ENCODE results near the gene HRCT1.
"Not testable (repeated sequence)": the region's sequence is repeated elsewhere in the genome, so short reads cannot be mapped to it uniquely, and the experiment has no call there.

Gene HRCT1

DNA sequence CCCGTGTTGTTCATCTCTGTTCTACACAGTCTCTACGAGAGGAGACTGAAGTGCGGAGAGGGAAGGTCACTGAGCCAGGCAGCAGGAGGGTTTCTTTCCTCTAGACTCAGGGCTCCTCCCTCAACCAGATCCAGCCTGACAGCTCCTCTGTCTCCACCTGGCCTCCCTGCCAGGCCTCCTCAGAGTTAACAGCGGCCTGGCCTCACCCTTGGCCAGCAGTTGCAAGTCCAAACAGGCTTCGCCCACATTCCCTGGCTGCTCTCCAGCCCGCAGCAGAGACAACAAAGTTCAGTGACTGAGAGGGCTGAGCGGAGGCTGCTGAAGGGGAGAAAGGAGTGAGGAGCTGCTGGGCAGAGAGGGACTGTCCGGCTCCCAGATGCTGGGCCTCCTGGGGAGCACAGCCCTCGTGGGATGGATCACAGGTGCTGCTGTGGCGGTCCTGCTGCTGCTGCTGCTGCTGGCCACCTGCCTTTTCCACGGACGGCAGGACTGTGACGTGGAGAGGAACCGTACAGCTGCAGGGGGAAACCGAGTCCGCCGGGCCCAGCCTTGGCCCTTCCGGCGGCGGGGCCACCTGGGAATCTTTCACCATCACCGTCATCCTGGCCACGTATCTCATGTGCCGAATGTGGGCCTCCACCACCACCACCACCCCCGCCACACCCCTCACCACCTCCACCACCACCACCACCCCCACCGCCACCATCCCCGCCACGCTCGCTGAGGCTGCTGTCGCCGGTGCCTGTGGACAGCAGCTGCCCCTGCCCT, at the start of gene HRCT1:
Gene HRCT1 (plus strand): TSS at position 291 of the 768 bp plus-strand sequence. CDS start 86 bp downstream, at position 377.
- DNase-seq (ENCODE audit: low spot score) = no peak

DNA sequence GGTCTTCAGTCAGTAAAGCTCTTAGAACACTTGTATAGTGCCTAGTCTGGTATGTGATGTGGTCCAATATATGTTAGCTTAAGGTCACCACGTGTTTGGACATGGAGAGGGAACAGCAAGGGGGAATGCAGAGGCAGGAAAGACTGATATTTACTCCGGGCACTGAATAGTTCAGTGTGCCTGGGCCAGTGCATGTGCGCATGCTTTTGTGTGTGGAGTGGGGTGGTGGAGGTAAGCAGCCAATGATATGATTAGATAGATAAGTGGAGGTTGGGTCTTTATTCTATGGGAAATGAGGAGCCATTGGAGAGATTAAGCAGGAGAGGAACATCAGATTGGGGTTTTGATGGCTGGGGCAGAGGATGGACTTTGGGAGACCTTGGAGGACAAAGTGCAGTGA, 49.8 kb upstream of the HRCT1 start:
- DNase-seq (ENCODE audit: low spot score) = no peak

DNA sequence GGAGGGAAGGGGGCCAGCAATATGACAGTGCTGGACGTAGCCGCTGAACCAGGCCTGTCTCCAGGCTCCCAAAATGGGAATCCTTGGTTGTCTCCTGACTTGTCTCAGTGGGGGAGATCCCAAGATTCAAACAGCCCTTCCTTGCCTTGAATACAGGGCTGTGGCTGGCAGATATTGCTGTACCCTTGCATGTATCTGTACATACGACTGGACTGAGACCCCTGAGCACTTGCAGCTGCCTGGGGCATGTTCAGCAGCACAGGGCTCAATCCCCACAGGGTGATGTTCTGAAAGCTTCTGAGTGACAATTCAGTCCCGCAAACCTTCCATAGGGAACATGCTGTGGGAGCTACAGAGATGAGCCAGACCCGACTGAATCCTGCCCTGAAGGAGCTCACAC, 49.1 kb upstream of the HRCT1 start:
- no peak for DNase-seq (ENCODE audit: low spot score)

DNA sequence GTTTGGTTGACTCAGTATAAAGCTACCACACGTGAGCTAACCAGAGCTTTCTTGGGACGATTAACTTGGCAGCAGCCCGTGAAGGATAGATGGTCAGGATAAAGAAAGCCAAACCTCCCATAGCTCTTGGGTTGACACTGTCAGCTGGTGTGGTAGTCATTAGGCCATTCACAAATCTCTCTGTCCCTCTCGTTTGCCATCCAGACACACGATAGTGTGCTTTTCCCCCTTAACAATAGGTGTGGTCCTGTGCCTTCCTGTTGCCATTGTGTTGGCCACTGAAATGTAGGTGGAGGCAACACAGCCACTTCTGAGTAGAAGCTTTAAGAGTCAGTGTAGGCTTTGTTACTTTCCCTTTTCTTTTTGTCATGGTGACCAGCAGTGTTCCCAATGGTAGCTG, 47.5 kb upstream of the HRCT1 start:
- DNase-seq (ENCODE audit: low spot score) = no peak

DNA sequence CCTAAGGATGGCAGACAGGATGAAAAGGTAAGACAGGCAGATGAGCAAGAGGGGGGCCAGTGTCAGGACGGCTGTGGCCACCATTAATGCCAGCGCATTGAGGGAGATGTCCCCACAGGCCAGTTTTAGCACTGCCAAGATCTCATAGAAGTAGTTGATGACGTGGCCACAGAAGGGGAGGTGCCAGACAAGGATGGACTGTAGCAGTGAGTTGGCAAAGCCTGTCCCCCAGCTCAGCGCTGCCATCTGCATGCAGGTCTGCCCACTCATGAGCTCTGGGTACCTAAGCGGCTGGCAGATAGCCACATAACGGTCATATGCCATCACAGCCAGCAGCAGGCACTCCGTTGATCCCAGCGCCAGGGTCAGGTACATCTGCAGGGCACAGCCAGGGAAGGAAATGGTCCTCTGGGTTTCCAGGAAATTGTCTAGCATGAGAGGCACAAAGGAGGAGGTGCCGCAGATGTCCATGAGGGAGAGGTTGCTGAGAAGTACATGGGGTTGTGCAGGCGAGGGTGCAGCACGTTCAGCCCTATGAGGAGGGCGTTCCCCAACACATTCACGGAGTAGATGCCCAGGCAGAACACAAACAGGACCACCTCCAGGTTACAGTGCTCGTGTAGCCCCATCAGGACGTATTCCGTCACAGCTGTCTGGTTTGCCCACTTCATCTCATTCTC, 46.6 kb upstream of the HRCT1 start:
- DNase-seq (ENCODE audit: low spot score) = peak; percentile 37

DNA sequence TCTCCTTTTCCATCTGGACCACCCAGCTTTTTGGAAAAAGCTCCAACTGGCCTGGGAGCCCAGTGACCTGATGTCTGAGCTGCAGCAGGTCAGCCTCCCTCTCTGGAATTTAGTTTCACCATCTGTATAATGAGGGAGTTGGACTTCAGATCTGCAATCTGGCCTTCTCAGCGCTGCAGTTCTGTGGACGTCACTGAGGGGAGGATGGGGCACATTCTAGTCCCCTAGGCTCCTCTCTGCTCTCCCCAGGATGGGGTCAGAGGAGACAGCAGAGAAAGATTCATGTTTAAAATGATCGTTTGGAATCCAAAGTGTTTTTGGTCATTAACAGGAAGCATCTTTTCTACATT, 46.0 kb upstream of the HRCT1 start:
- DNase-seq (ENCODE audit: low spot score) = no peak

DNA sequence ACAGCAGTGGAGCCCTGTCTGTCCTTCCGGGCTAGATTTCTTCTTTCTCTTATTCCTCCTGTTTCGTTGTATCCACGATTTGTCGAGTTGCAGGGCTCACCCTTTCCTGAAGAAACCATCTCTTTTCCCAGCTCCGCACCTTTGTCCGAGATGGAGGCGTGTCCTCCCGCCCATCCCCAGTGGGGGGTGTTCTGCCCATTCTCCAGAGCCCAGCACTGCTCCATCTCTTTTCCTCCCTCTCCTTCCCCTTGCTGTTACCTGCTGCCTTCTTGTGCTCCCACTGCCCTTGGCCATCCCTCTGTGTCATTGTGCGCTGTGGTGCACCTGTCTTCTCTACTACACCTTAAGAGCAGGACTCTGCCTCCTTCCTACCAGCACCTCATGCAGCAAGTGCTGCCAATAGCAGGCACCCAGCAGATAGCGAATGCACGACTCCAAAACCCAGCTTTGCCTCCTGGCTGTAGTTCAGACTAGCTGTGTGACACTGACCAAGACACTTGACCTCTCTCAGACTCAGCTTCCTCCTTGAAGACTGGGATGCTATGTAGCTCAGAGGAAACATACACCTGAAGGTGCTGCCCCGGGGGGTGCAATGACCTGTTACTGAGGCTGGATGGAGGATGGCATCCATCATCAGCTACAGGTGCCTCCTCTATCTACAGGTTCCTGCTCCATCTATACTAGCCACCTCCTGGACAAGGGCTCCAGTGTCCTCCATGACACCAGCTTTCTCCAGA, 44.7 kb upstream of the HRCT1 start:
- no peak for DNase-seq (ENCODE audit: low spot score)

DNA sequence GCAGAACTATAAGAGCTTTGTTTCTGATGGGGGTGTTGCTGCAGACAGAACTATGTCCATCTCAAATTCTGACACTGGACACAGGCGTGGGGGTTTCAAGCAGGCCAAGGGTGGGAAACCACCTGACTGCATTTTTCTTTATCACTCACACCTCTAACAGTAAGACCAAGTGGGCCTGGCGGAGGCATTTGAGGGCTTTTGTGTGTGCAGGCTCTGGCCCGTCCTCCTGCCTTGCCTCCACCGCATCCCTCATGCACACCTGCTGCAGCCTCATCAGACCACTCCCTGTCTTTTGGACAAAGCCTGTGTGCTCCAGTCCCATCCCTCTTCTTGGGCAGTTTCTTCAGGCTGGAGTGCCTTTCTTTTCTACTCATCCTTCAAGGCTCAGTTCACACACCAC, 43.7 kb upstream of the HRCT1 start:
- DNase-seq (ENCODE audit: low spot score) = no peak

DNA sequence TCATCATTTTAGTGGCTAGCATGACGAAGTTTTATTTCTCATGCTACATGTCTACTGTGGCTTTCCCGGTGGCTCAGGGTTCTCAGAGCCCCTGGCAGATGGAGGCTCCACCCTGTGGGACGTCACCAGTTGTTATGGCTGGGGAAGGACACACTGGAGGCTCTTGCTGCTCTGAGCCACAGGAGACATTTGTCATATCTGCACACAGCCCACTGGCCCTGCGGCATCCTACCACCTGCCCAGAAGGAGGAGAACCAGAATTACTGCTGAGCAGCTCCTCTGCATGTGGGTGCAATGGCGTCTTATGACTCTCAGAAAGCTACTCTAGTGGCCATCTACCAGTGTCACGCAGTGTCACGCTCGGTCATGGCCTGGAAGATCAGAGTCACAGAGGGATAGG, 42.4 kb upstream of the HRCT1 start:
- no peak for DNase-seq (ENCODE audit: low spot score)

DNA sequence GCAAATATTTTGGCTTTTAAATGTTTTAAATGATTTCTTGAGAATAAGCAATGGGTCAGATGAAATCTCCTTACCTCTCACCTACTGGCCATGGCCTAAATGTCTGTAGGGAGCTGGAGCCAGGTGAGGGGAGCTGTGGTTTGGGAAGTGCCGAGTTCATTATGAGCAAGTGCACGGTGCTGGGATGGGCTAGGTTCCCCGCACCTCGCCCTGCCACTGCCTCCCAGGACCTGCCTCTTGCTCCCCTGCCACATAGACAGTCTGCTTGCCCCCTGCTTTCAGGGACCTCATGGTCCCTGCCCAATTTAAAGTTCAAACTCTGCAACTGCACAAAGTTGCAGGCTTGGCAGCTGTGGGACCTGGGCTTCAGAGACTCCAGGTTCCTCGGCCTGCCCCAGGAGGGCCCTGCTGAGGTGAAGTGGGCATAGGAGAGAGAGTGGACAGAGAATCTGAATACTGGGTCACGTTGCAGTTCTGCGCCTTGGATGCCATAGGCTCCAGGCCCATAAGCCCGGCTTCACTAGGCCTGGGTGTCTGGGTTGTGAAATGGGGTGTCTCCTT, 41.2 kb upstream of the HRCT1 start:
- DNase-seq (ENCODE audit: low spot score) = no peak

DNA sequence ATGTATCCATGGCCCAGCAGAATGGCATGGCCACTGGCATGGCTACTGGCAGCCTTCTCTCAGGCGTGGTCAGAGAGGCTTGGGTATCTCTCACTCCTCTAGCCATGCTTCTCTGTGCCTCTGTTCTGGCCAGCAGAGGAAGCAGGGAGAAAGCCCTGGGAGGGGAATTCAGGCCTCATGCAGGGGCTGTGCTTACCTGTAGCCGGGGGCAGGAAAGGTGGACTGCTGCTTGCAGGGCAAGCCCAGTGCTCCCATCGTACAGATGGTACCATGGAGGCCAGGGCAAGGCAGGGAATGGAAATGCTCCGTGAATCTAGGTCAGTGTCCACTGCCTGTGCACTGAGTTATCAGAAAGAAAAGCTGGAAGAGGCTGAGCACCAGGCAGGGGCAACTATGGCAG, 38.5 kb upstream of the HRCT1 start:
- no peak for DNase-seq (ENCODE audit: low spot score)

DNA sequence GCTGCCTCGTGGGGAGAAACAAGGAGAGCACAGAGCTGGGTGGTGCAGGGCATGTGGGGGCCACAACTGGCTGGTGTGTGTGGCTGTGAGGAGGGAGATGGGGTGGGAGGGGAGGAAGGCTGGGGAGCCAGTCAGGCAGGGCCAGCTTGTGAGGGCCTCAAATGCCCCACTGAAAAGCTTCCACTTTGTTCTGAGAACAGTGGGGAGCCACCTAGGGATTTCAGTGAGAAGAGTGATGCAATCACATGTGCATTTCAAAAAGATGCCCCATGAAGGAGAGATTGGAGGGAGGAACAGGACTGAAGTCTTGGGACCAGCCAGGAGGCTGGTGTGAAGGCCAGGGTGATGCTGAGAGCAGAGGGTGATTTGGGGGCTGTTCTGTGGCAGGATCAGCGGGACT, 37.1 kb upstream of the HRCT1 start:
- DNase-seq (ENCODE audit: low spot score) = no peak

DNA sequence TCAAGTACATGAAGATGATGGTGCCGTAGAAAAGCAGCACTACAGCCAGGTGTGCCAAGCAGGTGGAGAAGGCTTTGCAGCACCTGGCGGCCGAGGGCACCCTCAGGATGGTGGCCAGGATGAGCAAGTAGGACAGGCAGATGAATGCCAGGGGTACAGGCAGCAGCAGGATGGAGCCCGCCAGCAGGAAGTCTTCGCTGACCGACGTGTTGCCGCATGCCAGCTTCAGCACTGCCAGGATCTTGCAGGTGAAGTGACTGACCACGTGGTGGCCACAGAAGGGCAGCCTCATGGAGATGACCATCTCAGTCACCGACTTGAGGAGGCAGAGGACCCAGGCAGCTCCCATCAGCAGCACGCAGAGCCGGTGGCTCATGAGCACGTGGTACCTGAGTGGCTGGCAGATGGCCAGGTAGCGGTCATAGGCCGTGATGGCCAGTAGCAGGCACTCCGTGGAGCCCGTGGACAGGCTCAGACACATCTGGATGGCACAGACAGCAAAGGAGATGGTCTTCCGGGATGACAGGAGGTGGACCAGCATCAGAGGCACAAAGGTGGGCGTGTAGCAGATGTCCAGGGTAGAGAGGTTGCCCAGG, 36.3 kb upstream of the HRCT1 start:
- no peak for DNase-seq (ENCODE audit: low spot score)

DNA sequence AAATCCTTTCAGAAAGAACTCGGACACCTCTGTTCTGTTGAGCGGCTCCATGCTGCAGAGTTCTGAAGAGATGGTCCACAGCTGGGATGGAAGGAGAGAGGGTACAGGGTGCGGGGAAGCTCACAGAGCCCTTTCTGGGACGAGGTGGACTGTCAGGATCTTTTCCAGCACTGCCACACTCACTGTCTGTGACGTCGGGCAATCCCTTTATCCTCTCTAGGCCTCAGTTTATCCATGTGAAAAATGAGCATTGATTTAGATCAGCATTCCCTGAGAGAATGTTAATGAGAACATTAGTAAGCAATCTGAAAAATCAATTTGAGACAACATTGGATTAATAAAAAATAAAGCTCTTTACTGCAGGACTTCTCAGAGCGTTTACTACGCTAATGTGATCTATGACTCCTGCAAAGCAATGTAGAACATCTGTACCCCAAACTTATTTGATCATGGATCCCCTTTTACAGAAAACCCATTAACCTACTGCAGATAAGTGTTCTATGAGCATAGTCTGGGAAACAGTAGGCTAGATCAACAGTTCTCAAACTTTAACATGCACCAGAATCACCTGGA, 35.6 kb upstream of the HRCT1 start, which contains the start of gene OR13J1:
Gene OR13J1 (minus strand): TSS at position 51 of the 573 bp plus-strand sequence. CDS start 0 bp downstream, at position 51.
- no peak for DNase-seq (ENCODE audit: low spot score)

DNA sequence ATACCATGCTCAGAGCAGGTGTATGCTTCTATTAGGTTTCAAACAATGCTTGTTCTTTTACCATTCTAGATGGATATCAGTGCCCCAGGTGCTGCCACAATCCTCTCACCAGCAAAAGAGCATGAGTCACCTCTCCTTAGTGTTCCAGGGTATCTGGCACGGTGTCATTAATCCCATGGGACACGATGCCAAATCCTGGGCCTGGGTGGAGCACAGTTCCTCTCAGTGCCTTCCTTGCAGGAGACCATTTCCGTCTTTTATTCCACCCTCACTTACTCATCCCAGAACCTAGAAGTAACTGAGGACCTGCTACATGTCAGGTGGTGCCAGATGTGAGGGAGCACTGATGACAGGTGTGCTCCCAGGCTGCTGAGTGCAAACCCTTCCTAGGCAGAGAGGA, 34.5 kb upstream of the HRCT1 start:
- no peak for DNase-seq (ENCODE audit: low spot score)

DNA sequence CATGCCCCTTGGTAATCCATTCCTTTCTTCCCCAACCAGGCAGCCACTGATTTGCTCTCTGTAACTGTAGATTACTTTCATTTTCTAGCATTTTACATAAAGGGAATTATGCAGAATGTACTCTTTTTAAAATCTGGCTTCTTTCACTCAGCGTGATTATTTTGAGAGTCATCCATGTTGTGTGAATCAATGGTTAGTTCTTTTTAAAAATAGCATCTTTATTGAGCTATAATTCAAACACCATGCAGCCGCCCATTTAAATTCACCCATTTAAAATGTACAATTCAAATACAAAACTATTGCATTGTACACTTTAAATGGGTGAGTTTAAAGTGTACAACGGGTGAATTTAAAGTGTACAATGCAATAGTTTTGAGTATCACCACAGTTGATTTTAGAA, 33.5 kb upstream of the HRCT1 start:
- no peak for DNase-seq (ENCODE audit: low spot score)

DNA sequence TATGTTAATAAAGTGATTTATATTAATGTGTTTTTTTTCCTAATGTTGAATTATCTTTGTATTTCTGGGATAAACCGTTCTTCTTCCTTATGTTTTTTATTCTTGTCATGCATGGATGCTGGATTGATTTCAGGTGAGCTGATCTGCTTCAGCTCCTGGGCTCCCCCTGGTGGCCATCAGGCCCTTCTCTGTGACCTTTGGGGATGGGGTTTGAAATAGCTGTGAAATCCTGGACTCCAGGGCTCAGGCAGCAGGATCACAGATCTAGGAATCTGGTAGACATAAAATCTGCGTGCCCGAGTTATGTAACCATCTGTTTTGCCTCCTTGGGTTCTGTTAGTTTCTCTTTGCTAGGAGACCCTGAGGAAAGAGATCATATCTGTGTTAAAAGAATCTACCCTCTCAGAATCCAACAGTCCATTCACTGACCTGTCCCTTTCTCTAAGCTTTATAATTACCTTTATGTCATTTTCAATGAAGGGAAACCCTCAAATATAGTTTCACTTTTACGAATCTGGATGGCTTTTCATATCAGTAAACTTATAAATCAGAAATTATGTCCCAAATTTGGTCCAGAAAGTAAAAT, 23.6 kb upstream of the HRCT1 start:
- DNase-seq (ENCODE audit: low spot score) = peak; percentile 84

DNA sequence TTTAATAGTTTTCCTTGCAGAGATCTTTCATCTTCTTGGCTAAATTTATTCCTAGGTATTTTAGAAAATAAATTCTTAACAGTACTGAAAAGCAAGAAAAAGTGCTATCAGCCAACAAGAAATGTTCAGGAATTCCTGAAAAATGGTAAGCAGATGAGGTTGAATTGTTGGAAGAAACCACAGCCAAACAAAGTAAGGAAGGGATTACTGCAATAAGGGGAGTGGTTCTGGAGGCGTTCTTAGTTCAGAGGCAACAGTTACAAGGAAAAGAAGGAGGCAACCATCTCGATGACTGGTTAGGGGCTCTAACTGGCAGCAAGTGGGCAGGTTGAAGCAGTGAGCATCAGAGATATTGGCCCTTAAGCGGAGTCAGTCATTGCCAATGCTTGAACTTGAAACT, 23.0 kb upstream of the HRCT1 start:
- no peak for DNase-seq (ENCODE audit: low spot score)

DNA sequence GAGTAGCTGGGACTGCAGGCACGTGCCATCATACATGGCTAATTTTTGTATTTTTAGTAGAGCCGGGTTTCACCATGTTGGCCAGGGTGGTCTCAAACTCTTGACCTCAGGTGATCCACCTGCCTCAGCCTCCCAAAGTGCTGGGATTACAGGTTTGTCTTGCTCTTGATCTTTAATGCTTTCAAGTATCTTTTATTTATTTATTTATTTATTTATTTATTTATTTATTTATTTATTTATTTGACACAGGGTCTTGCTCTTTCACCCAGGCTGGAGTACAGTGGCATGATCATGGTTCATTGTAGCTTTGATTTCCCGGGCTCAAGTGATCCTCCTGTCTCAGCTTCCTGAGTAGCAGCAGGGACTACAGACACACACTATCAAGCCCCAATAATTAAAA, 21.1 kb upstream of the HRCT1 start:
- DNase-seq (ENCODE audit: low spot score) = not testable (repeated sequence)

DNA sequence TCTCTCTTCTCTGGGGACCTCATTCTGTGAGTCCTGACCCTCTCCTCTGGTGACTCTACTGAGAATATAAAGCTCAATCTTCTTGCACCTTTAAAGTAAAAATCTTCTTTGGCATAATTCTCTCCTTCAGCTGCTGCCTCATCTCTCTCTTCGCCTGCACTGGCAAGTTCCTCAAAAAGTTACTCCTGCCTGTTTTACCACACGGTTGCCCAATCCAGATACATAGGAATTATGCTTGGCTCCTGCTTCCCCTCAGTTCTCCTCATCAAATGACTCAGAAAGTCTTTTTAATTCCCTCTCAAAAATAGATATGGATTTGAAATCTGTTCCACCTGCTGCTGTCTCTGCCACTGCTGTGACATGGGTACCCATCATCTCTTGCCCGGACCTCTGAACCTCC, 14.4 kb upstream of the HRCT1 start:
- DNase-seq (ENCODE audit: low spot score) = no peak

DNA sequence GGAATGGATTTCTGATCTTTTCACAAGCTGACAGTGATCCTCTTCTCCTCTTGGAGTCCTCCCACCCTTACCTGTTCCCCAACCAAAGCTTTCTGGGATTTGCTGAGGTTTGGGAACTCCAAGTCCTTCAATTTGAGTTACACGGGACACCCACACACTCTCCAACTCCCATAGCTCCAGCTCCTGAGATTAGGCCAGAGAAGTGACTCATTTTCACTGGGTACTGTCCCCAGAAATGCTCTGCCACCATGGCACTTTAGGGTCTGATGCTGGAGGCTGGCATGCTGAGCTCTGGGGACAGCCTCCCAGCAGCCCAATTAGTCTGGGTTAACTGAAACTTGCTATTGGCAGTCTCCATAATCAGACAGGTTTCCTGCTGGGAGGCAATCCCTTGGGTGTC, 14.0 kb upstream of the HRCT1 start:
- DNase-seq (ENCODE audit: low spot score) = no peak

DNA sequence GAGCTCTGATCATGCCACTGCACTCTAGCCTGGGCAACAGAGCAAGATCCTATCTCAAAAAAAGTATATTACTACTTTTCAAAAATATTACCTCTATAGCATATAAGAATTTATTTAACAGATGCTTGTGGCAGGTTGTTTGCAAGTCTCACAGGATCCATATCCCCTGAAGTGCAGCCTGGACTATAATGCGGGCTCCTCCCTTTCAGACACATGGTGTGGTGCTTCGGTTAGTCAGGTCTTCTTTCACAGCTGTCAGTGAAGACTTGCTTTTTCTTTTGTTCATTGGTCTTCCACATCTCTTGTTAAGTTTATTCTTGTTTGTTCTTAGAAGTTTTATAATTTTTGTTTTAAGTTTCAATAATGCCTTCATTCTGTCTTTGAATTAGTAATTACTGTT, 9.4 kb upstream of the HRCT1 start:
- DNase-seq (ENCODE audit: low spot score) = no peak

Data from hematopoietic multipotent progenitor cell treated with erythropoietin and hydrocortisone succinate and interleukin-3 and kit ligand, for 17 days (in vitro differentiated cells).